HG03135 (cell line): Measurements from ENCODE around the gene MEGF6.

Experiments used
- ATAC-seq: cut with Tn5 transposase; IDR thresholded peaks from one replicate; pipeline ENCODE4 v1.9.1; 2021; ENCODE audit warnings: mild to moderate bottlenecking, moderate library complexity; ENCODE audit not compliant: unreplicated experiment

The MEGF6 gene

GRCh38 chr1:3544040-3544977 lies 67.0 kb downstream of the MEGF6 start:
- no peak for ATAC-seq

GRCh38 chr1:3543076-3544039 lies 68.0 kb downstream of the MEGF6 start:
- no peak for ATAC-seq

- no peak for ATAC-seq
These were observed 68.6 kb downstream of the MEGF6 start for GRCh38 chr1:3542676-3543075.

GRCh38 chr1:3541936-3542335 lies 69.4 kb downstream of the MEGF6 start:
- no peak for ATAC-seq

- ATAC-seq = no peak
These were observed 69.8 kb downstream of the MEGF6 start for GRCh38 chr1:3541465-3541864.

- ATAC-seq = no peak
These were observed 70.4 kb downstream of the MEGF6 start for GRCh38 chr1:3540876-3541275.

- no peak for ATAC-seq
These were observed 71.4 kb downstream of the MEGF6 start for GRCh38 chr1:3539707-3540425.

- no peak for ATAC-seq
These were observed 73.9 kb downstream of the MEGF6 start for GRCh38 chr1:3537359-3537758.

- no peak for ATAC-seq
These were observed 74.7 kb downstream of the MEGF6 start for GRCh38 chr1:3536420-3537195.

- ATAC-seq = no peak
These were observed 75.6 kb downstream of the MEGF6 start for GRCh38 chr1:3535732-3536131.

- no peak for ATAC-seq
These were observed 76.3 kb downstream of the MEGF6 start for GRCh38 chr1:3534803-3535637.

GRCh38 chr1:3533067-3534048 lies 78.0 kb downstream of the MEGF6 start:
- ATAC-seq = no peak

- ATAC-seq = no peak
These were observed 79.4 kb downstream of the MEGF6 start for GRCh38 chr1:3531928-3532327.

GRCh38 chr1:3530926-3531818 lies 80.1 kb downstream of the MEGF6 start:
- ATAC-seq = no peak

- no peak for ATAC-seq
These were observed 81.0 kb downstream of the MEGF6 start for GRCh38 chr1:3530086-3530925.

- ATAC-seq = no peak
These were observed 82.1 kb downstream of the MEGF6 start for GRCh38 chr1:3529099-3529729.
